LNCAP (cell line): ENCODE data around the gene BCAM.

ENCODE experiments used
- TF ChIP-seq, protein P1 (sequence below): fragments of 450-650 bp; IDR thresholded peaks from 2 replicates; pipeline ENCODE4 v1.5.1; 2017; ENCODE audit warnings: mild to moderate bottlenecking

Gene BCAM

DNA sequence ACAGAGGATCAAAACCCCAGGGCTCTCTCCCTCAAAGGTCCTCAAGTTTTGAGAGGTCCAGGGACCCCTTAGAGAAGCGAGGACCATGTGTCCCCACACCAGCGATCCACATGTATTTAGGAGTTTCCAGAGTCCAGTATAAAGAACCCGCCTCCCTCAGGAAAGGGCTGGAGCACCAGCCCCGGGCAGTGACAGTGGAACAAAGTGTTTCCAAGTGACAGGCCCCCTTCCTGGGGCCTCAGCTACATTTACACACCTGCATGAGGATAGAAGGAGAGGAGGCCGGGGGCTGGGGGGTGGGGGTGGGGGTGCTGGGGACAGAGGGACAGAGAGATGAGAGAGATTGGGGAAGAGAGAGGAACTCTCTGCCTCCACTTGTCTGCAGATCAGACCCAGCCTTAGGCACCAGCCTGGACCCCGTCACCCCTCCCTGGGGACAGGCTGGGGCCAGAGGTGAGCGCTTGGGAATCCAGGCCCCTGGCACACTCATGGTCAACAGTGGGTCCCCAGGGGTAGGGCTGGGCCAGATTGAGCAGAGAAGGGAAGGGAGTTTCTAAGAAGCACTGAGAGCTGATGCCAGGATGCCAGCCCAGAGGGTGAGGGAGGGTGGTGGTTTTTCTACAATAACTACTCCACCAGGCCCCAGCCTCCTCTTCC, 802 bp downstream of the BCAM start:
- TF ChIP-seq, protein P1, sequence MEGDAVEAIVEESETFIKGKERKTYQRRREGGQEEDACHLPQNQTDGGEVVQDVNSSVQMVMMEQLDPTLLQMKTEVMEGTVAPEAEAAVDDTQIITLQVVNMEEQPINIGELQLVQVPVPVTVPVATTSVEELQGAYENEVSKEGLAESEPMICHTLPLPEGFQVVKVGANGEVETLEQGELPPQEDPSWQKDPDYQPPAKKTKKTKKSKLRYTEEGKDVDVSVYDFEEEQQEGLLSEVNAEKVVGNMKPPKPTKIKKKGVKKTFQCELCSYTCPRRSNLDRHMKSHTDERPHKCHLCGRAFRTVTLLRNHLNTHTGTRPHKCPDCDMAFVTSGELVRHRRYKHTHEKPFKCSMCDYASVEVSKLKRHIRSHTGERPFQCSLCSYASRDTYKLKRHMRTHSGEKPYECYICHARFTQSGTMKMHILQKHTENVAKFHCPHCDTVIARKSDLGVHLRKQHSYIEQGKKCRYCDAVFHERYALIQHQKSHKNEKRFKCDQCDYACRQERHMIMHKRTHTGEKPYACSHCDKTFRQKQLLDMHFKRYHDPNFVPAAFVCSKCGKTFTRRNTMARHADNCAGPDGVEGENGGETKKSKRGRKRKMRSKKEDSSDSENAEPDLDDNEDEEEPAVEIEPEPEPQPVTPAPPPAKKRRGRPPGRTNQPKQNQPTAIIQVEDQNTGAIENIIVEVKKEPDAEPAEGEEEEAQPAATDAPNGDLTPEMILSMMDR = no peak

DNA sequence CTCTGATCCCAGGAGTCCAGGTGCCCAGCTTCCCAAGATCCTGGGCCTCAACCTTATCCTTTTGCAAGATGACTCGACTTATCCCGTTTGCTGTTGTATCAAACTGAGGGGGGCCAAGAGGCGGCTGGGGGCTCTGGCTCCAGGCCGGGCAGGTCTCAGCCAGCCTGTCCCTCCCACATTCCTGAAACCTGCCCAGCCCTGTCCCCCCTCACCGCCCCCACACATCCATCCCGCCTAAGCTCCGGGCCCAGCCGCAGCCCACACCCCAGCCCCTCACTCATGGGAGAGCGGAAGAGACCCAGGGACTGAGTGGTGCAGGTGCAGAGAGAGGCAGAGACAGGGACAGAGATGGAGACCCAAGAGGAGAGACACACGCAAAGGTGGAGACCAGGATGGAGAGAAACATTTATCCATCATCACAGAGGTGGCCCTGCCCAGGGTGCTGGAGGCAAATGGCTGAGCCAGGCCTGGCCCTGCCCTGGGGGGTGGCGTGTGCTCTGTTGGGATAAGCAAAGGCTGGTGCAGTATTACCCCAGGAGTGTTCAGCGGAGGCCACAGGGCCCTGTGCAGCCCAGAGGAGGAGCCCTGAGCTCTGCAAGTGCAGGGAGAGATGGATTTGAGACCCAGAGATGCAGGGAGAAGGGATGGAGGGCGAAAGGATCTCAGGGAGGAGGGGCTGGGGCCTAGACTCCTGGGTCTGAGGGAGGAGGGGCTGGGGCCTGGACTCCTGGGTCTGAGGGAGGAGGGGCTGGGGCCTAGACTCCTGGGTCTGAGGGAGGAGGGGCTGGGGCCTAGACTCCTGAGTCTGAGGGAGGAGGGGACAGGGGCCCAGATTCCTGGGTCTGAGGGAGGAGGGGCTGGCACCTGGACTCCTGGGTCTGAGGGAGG, 1.6 kb downstream of the BCAM start:
- TF ChIP-seq, protein P1 = no peak

DNA sequence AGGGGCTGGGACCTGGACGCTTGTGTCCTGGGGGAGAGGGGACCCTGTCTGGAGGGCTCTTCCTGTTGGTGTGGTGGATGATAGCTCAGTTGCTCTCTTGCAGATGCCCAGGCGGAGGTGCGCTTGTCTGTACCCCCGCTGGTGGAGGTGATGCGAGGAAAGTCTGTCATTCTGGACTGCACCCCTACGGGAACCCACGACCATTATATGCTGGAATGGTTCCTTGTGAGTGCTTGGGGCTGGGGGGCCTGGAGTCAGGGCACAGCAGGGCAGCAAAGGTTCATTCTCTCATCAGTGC, 2.2 kb downstream of the BCAM start:
- TF ChIP-seq, protein P1 = no peak

DNA sequence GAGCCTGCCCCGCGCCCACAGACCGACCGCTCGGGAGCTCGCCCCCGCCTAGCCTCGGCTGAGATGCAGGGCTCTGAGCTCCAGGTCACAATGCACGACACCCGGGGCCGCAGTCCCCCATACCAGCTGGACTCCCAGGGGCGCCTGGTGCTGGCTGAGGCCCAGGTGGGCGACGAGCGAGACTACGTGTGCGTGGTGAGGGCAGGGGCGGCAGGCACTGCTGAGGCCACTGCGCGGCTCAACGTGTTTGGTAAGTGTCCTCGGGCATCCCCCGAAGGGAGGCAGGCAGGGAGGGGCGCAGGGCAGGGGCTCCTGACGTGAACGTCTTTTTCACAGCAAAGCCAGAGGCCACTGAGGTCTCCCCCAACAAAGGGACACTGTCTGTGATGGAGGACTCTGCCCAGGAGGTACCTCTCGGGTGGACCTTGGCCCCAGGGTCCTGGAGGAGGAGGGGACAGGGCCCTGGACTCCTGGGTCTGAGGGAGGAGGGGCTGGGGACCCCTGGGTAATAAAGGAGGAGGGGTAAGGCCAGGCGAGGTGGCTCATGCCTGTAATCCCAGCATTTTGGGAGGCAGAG, 3.3 kb downstream of the BCAM start:
- TF ChIP-seq, protein P1 = no peak

DNA sequence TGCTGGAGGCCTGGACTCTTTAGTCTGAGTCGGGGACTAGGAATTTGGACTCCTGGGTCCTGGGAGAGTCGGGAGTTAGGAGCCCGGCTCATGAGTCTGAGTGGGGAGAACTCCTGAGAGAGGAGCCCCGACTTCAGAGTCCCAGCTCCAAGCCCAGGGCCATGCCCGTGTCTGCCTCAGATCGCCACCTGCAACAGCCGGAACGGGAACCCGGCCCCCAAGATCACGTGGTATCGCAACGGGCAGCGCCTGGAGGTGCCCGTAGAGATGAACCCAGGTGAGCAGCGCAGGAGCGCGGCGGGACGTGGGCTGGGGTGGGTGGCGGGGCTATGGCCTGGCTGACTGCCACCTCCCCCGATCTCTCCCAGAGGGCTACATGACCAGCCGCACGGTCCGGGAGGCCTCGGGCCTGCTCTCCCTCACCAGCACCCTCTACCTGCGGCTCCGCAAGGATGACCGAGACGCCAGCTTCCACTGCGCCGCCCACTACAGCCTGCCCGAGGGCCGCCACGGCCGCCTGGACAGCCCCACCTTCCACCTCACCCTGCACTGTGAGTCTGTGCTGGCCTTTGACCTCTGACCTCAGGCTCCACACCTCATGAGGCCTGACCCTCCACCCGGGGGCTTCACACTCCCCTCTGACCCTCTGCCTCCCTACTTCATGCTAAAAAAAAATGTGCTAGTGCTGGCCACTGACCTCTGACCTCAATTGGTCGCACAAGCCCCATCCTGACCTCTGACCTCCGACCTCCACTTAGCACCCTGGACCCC, 4.4 kb downstream of the BCAM start:
- TF ChIP-seq, protein P1 = no peak

DNA sequence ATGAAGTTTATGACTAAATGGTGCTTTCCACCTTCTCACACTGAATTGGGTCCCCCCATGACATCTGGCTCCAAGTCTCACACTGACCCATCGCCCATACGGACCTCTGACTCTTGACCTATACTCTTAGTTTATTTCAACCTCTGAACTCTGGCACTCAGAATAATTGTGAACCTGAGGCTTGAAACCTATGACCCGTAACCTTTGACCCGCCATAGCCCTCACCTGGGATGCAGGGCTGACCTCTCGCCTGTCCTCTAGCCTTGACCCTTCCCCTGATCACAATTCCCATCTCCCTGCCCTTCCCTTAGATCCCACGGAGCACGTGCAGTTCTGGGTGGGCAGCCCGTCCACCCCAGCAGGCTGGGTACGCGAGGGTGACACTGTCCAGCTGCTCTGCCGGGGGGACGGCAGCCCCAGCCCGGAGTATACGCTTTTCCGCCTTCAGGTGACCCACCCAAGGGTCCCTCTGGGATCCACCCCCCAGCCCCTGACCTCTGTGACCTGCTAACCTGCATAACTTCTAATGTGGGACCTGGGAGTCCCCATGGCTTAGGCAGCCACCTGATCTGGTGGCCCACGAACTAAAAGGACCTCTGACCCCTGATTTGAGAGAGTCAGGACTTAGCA, 5.1 kb downstream of the BCAM start:
- TF ChIP-seq, protein P1 = no peak

DNA sequence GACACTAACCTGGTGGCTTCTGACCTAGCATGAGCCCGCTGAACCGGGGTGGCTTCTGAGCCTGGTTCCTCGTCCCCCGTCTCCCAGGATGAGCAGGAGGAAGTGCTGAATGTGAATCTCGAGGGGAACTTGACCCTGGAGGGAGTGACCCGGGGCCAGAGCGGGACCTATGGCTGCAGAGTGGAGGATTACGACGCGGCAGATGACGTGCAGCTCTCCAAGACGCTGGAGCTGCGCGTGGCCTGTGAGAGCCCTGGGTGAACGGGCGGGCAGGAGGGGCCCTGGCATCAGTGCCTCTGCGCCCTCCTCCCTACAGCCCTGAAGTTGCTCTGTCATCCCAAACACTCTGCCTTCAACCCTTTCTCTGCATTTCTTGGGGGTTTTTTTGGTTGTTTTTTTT, 5.6 kb downstream of the BCAM start:
- TF ChIP-seq, protein P1 = no peak
